Breast epithelium (tissue), 4 donors: ENCODE measurements around the gene SMIM15. TPM values are rescaled to one million over a fixed set of nuclear protein-coding genes. Genes with fewer than 3 reads are reported as not detected.

Experiments used
- DNase-seq, 2 donors: peaks; one replicate each; pipeline ENCODE4 v3.0.0-alpha.2; 2019; ENCODE audit warnings: low spot score in 2 of 2
- H3K27ac ChIP-seq, 2 donors: fragments of 200-600 bp; sonication (generic) in 1 of 2; one replicate each; pipeline ENCODE4 v1.5.1; 2016 to 2019; ENCODE audit warnings: mild to moderate bottlenecking in 1 of 2
- H3K27me3 ChIP-seq, 2 donors: fragments of 200-600 bp; sonication (generic) in 1 of 2; one replicate each; pipeline versions ENCODE4 v1.5.1 to v1.6.0; 2017 to 2019; ENCODE audit warnings: control low read depth in 1 of 2, mild to moderate bottlenecking in 1 of 2
- H3K36me3 ChIP-seq: fragments of 200-600 bp; one replicate; pipeline ENCODE4 v1.5.1; 2019
- H3K4me1 ChIP-seq, 2 donors: fragments of 200-600 bp; sonication (generic); one replicate each; pipeline ENCODE4 v1.5.1; 2016 to 2019; ENCODE audit warnings: control low read depth in 1 of 2
- H3K4me3 ChIP-seq, 3 donors: fragments of 200-600 bp; sonication (generic); 1 replicate in 2 of 3; 2 replicates in 1 of 3; pipeline ENCODE4 v1.5.1; 2016 to 2019; ENCODE audit warnings: mild to moderate bottlenecking in 3 of 3, moderate library complexity in 2 of 3
- H3K9me3 ChIP-seq, 2 donors: fragments of 200-600 bp; sonication (generic) in 1 of 2; one replicate each; pipeline ENCODE4 v1.5.1; 2016 to 2019; ENCODE audit warnings: control low read depth in 1 of 2
- POLR2A ChIP-seq: fragments of 450-650 bp; IDR thresholded peaks from one replicate; pipeline ENCODE4 v1.6.1; 2016; ENCODE audit warnings: antibody characterized with exemption, mild to moderate bottlenecking, moderate library complexity
- POLR2AphosphoS5 ChIP-seq, 3 donors: sonication (generic); formaldehyde crosslinking; IDR thresholded peaks; one replicate each; pipeline ENCODE4 v1.6.1; 2017; ENCODE audit warnings: antibody characterized with exemption in 3 of 3
- intact Hi-C: fragments of 100-400 bp; cut with DNase I; formaldehyde crosslinking; loops from one replicate; pipeline ENCODE4 v1.15.1; 2023; ENCODE audit warnings: low total_unique reads
- total RNA-seq, 3 donors: library from RNA; depleted of rRNA; stranded (reverse); fragments of >200 nt; gene quantifications; one replicate each; pipeline ENCODE4 v1.1.0, GENCODE V29; 2016
- TF ChIP-seq, protein P1 (sequence below), 3 donors: fragments of 450-650 bp; IDR thresholded peaks; one replicate each; pipeline ENCODE4 v1.5.1; 2016 to 2017; ENCODE audit warnings: antibody characterized with exemption in 3 of 3, mild to moderate bottlenecking in 3 of 3, moderate library complexity in 3 of 3

Gene SMIM15
- total RNA-seq, 3 donors from 2014 or later, result 31.4 to 34.0 (median 31.8) TPM

DNA sequence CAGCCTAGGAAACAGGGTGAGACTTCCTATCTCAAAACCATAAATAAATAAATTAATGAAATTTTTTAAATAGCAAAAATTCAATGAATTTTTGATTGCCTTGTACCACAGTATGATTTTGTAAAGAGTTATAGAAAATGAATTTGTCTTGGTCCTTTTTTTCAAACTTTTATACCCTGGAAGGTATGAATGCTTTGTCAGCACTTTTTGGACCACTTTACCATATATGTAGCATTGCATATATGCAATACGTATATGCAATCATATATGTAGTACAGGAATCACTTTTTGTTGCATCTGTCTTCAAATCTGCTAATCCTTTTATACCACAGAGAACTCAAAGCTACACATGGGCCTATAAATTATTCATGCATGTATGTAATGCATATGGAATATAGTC lies 9.2 kb upstream of the SMIM15 start:
- Histone ChIP-seq H3K27ac (no peak overlapping the region), H3K27me3 (no peaks in the 10 kb centered on the region), H3K9me3 (no peaks in the 10 kb centered on the region), H3K4me3 (no peak overlapping the region), H3K4me1 (no peaks in the 10 kb centered on the region), H3K36me3 (no peaks in the 10 kb centered on the region)
- intact Hi-C loops, result loop anchor here (2.0 kb wide), 1 partner anchor 37 kb away; no protein-coding TSS in a partner anchor
- DNase-seq, result no peak
- TF ChIP-seq POLR2AphosphoS5 (IDR thresholded peaks at IDR 0.05) (no peak), POLR2A (no peak)

DNA sequence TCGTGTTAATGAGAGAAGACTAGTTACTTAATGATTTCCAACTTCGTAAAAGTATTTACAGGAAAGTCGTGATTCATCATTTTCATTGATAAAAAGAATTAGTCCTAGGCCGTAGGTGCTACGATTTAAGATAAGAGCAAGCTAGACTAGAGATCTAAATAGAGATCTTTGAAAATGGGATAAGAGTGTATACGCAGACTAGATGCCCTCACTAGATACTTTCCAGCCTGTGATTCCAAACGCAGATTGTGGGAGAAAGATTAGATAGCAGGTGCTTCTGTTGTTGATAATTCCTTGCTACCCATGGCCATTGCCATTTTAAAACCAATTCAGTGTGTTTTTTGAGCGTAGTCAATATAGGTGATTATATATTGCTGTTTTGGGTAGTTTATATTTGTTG lies 6.7 kb upstream of the SMIM15 start:
- TF ChIP-seq, protein P1, sequence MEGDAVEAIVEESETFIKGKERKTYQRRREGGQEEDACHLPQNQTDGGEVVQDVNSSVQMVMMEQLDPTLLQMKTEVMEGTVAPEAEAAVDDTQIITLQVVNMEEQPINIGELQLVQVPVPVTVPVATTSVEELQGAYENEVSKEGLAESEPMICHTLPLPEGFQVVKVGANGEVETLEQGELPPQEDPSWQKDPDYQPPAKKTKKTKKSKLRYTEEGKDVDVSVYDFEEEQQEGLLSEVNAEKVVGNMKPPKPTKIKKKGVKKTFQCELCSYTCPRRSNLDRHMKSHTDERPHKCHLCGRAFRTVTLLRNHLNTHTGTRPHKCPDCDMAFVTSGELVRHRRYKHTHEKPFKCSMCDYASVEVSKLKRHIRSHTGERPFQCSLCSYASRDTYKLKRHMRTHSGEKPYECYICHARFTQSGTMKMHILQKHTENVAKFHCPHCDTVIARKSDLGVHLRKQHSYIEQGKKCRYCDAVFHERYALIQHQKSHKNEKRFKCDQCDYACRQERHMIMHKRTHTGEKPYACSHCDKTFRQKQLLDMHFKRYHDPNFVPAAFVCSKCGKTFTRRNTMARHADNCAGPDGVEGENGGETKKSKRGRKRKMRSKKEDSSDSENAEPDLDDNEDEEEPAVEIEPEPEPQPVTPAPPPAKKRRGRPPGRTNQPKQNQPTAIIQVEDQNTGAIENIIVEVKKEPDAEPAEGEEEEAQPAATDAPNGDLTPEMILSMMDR (IDR thresholded peaks at IDR 0.05), result no peak
- no peak for TF ChIP-seq POLR2AphosphoS5 (IDR thresholded peaks at IDR 0.05)
- no peak for TF ChIP-seq POLR2A
- Histone ChIP-seq H3K27ac (no peak overlapping the region), H3K4me1 (no peaks in the 10 kb centered on the region), H3K9me3 (no peaks in the 10 kb centered on the region), H3K4me3 (no peak overlapping the region), H3K36me3 (no peaks in the 10 kb centered on the region), H3K27me3 (no peaks in the 10 kb centered on the region)
- DNase-seq, result no peak
- intact Hi-C loops, result no loop called here

DNA sequence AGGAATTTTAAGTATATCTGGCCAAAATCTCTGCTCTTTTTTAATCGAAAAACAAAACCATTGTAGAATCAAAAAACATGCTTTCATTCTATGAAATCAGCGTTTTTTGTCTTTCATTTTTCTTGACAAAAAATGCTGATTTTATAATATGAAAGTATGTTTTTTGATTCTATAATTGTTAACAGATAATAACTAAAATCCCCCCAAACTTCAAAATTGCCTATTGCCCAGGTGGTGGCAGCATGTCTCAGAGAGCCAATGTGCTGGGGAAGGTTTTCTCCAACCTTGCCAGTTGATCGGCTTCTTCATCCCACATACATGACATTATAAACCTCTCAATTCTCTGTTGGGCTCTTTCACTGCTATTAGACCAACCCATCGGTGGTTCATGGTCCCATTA lies 5.1 kb upstream of the SMIM15 start:
- intact Hi-C loops, result no loop called here
- TF ChIP-seq POLR2A (no peak), POLR2AphosphoS5 (IDR thresholded peaks at IDR 0.05) (no peak)
- TF ChIP-seq, protein P1 (IDR thresholded peaks at IDR 0.05), result no peak
- no peak overlapping the region for H3K4me3 ChIP-seq
- no peak for DNase-seq
- no peak overlapping the region for H3K27ac ChIP-seq
- peaks cover 0 to 4% of the 10 kb centered on the region in 2 donors for H3K4me1 ChIP-seq
- H3K9me3 ChIP-seq, result no peaks in the 10 kb centered on the region
- H3K36me3 ChIP-seq, result no peaks in the 10 kb centered on the region
- H3K27me3 ChIP-seq, result no peaks in the 10 kb centered on the region

- no peaks in the 10 kb centered on the region for H3K27me3 ChIP-seq
- H3K9me3 ChIP-seq, result no peaks in the 10 kb centered on the region
- H3K27ac ChIP-seq, result no peak overlapping the region
- TF ChIP-seq, protein P1 (IDR thresholded peaks at IDR 0.05), result no peak
- TF ChIP-seq POLR2AphosphoS5 (IDR thresholded peaks at IDR 0.05) (no peak), POLR2A (no peak)
- intact Hi-C loops, result no loop called here
- peak overlapping the region in 1 of 3 donors; percentile 88 for H3K4me3 ChIP-seq
- H3K4me1 ChIP-seq, result peaks cover 0 to 4% of the 10 kb centered on the region in 2 donors
- H3K36me3 ChIP-seq, result no peaks in the 10 kb centered on the region
- DNase-seq, result no peak
Observed at GRCh38 chr5:61163905-61164304, 1.6 kb upstream of the SMIM15 start.

DNA sequence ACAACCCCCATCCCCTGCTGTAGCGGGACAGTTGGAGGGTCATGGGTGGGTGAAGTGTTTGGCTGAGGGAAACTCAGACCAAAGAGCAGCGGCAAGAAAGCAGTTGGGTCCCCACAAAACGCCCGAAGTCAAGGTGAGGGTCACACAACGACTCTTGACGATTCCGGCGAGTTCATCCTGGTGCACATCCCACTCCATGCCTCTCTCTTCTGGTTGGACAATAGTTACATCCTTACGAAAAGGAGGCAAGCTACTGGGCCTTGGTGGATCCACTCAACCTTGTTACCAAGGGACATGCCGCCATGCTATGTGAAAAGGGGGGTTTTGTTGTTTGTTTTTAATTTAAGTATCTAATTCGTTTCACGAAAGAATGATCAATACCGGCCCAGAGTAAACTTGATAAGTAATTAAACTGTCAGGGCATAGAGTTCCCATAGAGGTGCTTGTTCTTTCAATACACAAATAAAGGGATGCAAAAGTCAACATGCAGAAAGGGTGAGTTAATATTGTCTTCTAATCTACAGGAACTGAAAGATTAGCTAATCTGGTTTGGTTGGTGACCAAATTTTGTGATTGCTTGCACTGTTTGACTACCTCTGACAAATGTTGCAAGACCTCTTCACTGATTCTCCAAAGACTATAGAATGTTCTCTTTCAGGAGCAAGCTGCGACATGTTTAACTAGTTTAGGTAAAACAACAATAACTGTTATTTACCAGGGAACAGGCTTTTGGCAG lies 732 bp upstream of the SMIM15 start:
- intact Hi-C loops, result no loop called here
- Histone ChIP-seq H3K36me3 (no peaks in the 10 kb centered on the region), H3K27me3 (no peaks in the 10 kb centered on the region), H3K9me3 (no peaks in the 10 kb centered on the region), H3K4me1 (peaks cover 0 to 4% of the 10 kb centered on the region in 2 donors), H3K27ac (peak overlapping the region; percentile 95 to 98), H3K4me3 (peak overlapping the region; percentile 74 to 94 (median 88))
- DNase-seq, result no peak
- TF ChIP-seq, protein P1 (IDR thresholded peaks at IDR 0.05), result no peak
- no peak for TF ChIP-seq POLR2AphosphoS5 (IDR thresholded peaks at IDR 0.05)
- TF ChIP-seq POLR2A, result no peak
